GM19035 (cell line): ENCODE measurements around the gene TTLL11.
"Not testable (repeated sequence)": the region's sequence is repeated elsewhere in the genome, so short reads cannot be mapped to it uniquely, and the experiment has no call there.

Experiments used
- ATAC-seq: cut with Tn5 transposase; IDR thresholded peaks from one replicate; pipeline ENCODE4 v1.9.1; 2021; ENCODE audit not compliant: unreplicated experiment

Gene TTLL11

DNA sequence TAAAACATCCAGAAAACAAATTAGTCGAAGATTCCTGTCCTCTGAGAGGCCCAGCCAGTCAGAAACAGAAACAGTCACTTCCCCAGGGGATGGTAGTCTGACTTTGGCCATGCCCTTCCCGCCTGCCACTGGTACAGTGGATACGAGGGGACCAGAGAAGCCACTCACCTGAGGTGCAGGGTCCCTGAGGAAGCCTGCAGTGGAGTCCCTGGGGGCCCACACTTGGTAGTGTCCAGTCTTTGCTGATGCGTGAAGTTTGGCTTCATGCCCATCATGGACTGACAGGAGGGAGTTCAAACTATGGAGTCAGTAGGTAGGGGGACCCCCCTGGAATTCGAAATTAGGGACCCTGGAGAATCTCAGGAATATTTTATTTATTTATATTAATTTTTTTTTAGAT, 294.2 kb downstream of the TTLL11 start:
- ATAC-seq: no peak

DNA sequence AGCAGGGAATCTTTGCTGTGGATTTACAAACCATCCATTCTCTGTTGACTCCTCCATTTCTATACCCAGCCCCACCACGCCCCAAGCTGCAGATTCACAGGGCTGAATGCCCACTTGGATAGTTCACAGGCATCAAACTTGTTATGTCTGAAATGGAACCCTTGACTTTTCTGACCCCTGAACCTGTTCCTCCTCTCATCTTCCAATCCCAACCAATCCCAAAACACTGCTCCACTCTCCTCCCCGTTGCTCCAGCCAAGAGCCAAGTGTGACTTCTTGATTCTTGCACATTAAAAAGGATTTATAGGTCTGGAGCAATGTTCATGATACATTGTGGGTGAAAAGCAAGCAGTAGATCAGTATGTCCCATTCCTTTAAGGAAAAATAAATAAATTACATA, 296.0 kb downstream of the TTLL11 start:
- ATAC-seq: no peak

GRCh38 chr9:121794334-121794733, 298.8 kb downstream of the TTLL11 start:
- ATAC-seq: not testable (repeated sequence)

DNA sequence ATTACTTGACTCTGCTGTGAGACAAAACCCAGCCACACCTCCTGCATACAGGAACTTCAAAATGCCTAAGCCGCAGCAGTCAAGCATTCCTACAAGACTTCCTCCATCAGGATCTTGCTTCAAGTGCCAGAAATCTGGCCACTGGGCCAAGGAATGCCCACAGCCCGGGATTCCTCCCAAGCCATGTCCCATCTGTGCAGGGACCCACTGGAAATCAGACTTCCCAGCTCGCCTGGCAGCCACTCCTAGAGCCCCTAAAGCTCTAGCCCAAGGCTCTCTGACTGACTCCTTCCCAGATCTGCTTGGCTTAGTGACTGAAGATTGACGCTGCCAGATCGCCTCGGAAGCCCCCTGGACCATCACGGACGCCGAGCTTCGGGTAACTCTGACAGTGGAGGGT, 300.6 kb downstream of the TTLL11 start:
- ATAC-seq: not testable (repeated sequence)

GRCh38 chr9:121790841-121791240, 302.3 kb downstream of the TTLL11 start:
- ATAC-seq: no peak

DNA sequence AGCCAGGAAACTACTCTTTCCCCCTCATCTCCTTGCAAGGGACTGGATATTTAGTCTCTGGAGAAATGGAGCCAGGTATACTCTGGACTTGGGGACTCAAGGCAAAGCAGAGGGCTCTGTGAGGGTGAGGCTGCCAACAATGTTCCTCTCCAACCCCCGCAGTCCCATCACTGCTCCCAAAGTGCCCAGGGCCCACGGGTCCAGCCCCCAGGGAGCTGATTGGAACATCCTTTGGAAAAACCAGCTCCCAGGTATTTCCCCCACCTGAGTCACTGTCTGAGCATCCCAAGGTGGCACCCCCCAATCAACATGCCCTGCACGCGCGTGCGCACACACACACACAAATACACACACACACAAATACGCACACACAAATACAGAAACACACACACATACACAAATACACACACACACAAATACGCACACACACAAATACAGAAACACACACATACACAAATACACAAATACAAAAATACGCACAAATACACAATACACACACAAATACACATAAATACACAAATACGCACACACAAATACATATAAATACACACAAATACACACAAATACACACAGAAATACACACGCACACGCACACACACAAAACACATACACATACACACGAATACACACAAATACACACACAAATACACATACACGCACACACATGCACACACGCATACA, 304.3 kb downstream of the TTLL11 start:
- ATAC-seq: no peak

- ATAC-seq: no peak
These were observed 306.1 kb downstream of the TTLL11 start for GRCh38 chr9:121786998-121787422.

- ATAC-seq: no peak
These were observed 306.6 kb downstream of the TTLL11 start for GRCh38 chr9:121786543-121786948.

- ATAC-seq: no peak
These were observed 307.2 kb downstream of the TTLL11 start for GRCh38 chr9:121785673-121786542.

DNA sequence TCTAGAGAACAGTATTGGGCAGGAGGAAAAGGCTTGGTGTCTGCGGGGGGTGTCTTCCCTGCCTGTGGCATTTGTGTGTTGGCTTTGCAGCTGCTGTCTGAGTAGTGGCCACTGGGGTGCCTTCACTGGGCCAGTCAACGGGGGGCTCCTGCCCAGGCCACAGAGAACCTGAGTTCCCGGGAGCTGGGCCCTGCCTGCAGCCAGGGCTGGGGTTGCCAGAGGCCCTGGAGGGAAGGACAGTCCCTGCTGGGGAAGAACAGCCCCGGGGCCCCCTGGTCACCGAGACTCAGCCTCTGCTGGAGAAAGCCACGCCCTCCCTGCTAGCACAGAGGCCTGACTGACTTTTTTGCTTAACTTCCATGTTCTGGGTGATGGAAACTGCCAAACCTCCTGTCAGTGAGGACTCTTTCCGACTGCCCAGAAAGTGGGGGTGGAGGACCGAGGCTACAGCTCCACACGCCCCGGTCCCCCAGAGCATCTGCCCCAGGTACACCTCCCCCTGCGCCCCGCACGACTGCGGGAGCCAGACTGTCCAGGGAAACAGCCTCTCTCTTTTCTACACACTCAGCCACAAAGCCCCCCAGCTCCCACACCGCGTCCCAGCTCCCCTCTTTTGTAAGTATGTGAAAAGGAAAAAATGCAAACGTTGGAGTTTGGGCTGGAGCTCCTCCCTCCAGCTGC, 308.2 kb downstream of the TTLL11 start:
- no peak for ATAC-seq

GRCh38 chr9:121783521-121784507, 309.3 kb downstream of the TTLL11 start:
- ATAC-seq: no peak

GRCh38 chr9:121783111-121783510, 310.0 kb downstream of the TTLL11 start:
- no peak for ATAC-seq

DNA sequence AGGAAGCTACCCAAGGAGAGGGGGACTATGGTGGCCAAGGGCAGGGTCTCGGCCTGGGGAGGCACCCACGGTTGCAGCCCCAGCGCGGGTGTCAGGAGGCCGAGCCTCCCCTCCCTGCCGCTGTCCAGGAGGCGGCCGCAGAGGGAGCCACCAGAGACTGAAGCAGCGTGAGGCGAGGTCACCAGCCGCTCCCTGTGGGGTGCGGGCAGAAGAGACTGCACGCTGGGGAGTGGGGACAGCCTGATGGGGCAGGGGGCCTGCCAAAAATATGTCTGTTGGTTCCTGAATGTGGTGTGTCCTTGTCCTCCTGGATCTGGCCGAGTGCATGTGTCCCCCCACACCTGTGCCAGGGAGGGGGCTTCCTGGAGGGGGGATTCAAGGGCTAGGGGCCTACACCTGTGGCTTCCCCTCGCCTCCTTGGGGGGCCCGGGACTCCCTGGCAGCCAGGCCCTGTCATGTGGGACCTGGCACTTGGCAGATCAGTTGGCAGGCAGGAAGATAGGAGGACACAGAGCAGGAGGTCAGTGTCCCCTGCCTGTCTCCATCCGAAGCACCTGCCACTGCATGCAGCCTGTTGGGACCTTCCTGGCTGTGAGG, 310.5 kb downstream of the TTLL11 start:
- ATAC-seq: no peak

GRCh38 chr9:121781701-121782464, 311.2 kb downstream of the TTLL11 start:
- no peak for ATAC-seq

- ATAC-seq: no peak
These were observed 312.0 kb downstream of the TTLL11 start for GRCh38 chr9:121781145-121781548.

DNA sequence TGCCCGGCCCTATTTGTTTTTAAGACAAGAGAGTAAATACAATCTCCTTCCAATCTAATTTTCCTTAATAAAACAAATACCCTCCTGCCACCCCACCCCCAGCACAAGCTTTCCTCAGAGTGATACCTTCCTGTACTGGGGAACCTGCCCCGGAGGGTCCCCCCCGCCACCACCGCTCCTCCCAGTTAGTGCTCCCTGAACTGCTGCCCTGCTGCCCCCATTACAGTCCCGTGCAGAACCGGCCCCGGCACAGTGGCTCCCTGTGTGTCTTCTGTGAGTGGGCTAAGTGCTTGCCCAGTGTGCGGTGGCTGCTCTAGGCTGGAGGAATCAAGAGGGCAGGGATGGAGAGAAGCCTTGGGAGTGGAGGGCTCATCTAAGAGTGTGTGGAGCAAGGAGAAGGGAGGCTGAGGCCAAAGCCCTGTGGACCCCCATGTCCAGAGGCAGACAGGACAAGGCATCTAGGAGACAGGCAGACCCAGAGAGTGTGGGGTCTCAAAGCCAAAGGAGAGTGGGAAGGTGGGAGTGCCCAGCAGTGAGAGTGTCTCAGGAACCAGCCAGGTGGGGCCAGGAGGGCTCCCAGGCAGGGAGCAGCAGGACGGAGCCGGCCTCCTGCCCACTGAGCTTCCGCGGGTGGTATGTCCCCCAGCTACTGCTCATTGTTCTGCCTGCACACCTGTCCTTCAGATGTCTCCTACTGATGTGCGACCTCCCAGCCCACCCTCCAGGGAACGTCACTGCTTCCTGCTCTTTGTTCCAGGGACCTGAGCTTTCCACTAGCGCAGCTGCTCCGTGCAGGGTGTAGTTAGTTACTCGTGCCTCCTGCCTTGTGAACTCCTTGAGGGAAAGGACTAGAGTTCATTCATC, 312.7 kb downstream of the TTLL11 start:
- ATAC-seq: no peak

GRCh38 chr9:121779381-121780117, 313.6 kb downstream of the TTLL11 start:
- no peak for ATAC-seq
